Measurements from ENCODE around the gene RPL22L1.

GRCh38 chr3:170867143-170867937 is 2.7 kb downstream of the RPL22L1 start:
- TF ChIP-seq CTCF (IDR thresholded peaks at IDR 0.05), result no peak
- no peak for TF ChIP-seq POLR2A (IDR thresholded peaks at IDR 0.05)

Data from heart left ventricle (tissue), 13 donors.